ENCODE data around the gene KCNN3. TPM values are rescaled to one million over a fixed set of nuclear protein-coding genes. Genes with fewer than 3 reads are reported as not detected.

Gene KCNN3
- total RNA-seq, 1 experiment from 2014 or later, result not detected

DNA sequence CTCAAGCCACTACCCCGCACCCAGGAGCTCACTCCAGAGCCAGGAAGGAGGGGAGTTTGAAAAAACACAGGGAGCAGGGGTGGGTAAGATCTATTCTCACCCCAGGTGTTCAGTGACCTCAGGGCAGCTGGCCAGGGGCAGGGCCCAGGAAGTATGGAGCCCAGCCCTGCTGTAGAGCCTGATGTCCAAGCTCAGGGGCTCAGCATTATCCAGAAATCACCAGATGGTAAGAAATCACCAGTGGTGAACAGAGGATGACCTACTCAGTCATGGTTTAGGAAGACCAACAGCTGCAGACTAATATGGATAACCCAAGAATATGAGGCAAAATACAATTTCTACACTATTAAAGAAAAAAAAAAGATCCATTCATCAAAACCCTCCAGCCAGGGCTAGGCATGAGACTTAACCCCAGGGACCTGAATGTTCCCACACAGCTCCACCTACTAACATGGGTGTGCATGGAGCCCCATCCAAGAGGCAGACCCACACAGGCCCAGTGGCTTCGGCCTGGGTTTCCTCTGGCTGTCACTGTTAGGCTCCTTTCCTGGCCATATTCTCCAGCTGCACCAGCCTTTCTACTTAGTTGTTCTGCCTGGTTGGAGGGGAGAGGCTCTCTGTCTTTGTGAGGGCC, 67.6 kb downstream of the KCNN3 start:
- no TSS peak for BruUV-seq (replicated peaks)
- no peak for TF ChIP-seq CTCF (IDR thresholded peaks at IDR 0.05; ENCODE audit: unreplicated experiment)
- Mint-ChIP-seq H3K36me3 (ENCODE audit: insufficient read depth, unreplicated experiment) (no peaks in the 10 kb centered on the region), H3K9me3 (ENCODE audit: low read depth, unreplicated experiment) (no peaks in the 10 kb centered on the region), H3K27me3 (ENCODE audit: unreplicated experiment) (peaks cover 97% of the 10 kb centered on the region), H3K4me3 (ENCODE audit: low read depth, unreplicated experiment) (no peak overlapping the region), H3K4me1 (ENCODE audit: low read depth, unreplicated experiment) (no peaks in the 10 kb centered on the region), H3K27ac (ENCODE audit: unreplicated experiment) (no peak overlapping the region)
- intact Hi-C loops (cut with micrococcal nuclease; ENCODE audit: unreplicated experiment), result no loop called here
- DNase-seq, result no peak
- CTCF ChIA-PET, result interaction anchor here (0.5 to 1.7 kb wide), 3 partner anchors 17 to 133 kb away, joined by 4 to 9 read pairs (median 5); no protein-coding TSS in a partner anchor

- peaks cover 97% of the 10 kb centered on the region for H3K27me3 Mint-ChIP-seq (ENCODE audit: unreplicated experiment)
- BruUV-seq (replicated peaks), result no TSS peak
Measured at GRCh38 chr1:154801234-154802011, 68.7 kb downstream of the KCNN3 start.

GRCh38 chr1:154799188-154799587, 70.9 kb downstream of the KCNN3 start:
- Mint-ChIP-seq H3K9me3 (ENCODE audit: low read depth, unreplicated experiment) (no peaks in the 10 kb centered on the region), H3K27ac (ENCODE audit: unreplicated experiment) (no peak overlapping the region), H3K4me3 (ENCODE audit: low read depth, unreplicated experiment) (no peak overlapping the region), H3K36me3 (ENCODE audit: insufficient read depth, unreplicated experiment) (peaks cover 5% of the 10 kb centered on the region), H3K27me3 (ENCODE audit: unreplicated experiment) (peaks cover 97% of the 10 kb centered on the region), H3K4me1 (ENCODE audit: low read depth, unreplicated experiment) (no peaks in the 10 kb centered on the region)
- CTCF ChIA-PET, result interaction anchor here (0.6 kb wide), 1 partner anchor 250 kb away, joined by 3 read pairs; no protein-coding TSS in a partner anchor
- DNase-seq, result no peak
- no TSS peak for BruUV-seq (replicated peaks)
- intact Hi-C loops (cut with micrococcal nuclease; ENCODE audit: unreplicated experiment), result no loop called here
- TF ChIP-seq CTCF (IDR thresholded peaks at IDR 0.05; ENCODE audit: unreplicated experiment), result no peak

More at GRCh38 chr1:154801234-154802011, 68.7 kb downstream of the KCNN3 start:
- Mint-ChIP-seq H3K36me3 (ENCODE audit: insufficient read depth, unreplicated experiment) (no peaks in the 10 kb centered on the region), H3K4me3 (ENCODE audit: low read depth, unreplicated experiment) (no peak overlapping the region), H3K4me1 (ENCODE audit: low read depth, unreplicated experiment) (no peaks in the 10 kb centered on the region), H3K9me3 (ENCODE audit: low read depth, unreplicated experiment) (no peaks in the 10 kb centered on the region), H3K27ac (ENCODE audit: unreplicated experiment) (no peak overlapping the region)
- CTCF ChIA-PET, result no interaction called here
- intact Hi-C loops (cut with micrococcal nuclease; ENCODE audit: unreplicated experiment), result no loop called here
- no peak for TF ChIP-seq CTCF (IDR thresholded peaks at IDR 0.05; ENCODE audit: unreplicated experiment)
- DNase-seq, result no peak

DNA sequence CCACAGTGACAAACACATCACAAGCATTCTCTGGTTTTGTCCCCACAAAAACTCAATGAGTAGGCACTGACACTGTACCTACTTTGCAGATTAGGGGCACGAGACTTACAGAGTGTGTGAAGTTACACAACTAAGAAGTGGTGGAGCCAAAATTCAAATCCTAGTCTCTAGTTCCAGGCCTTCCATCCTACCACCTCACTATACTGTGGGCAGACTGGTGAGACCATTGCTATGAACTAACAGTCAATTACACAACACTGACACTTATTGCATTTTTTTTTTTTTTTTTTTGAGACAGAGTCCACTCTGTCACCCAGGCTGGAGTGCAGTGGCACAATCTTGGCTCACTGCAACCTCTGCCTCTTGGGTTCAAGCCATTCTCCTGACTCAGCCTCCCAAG, 71.4 kb downstream of the KCNN3 start:
- no peak for DNase-seq
- Mint-ChIP-seq H3K27ac (ENCODE audit: unreplicated experiment) (no peak overlapping the region), H3K4me3 (ENCODE audit: low read depth, unreplicated experiment) (no peak overlapping the region), H3K4me1 (ENCODE audit: low read depth, unreplicated experiment) (no peaks in the 10 kb centered on the region), H3K9me3 (ENCODE audit: low read depth, unreplicated experiment) (no peaks in the 10 kb centered on the region), H3K36me3 (ENCODE audit: insufficient read depth, unreplicated experiment) (peaks cover 5% of the 10 kb centered on the region), H3K27me3 (ENCODE audit: unreplicated experiment) (peaks cover 97% of the 10 kb centered on the region)
- TF ChIP-seq CTCF (IDR thresholded peaks at IDR 0.05; ENCODE audit: unreplicated experiment), result no peak
- no TSS peak for BruUV-seq (replicated peaks)
- intact Hi-C loops (cut with micrococcal nuclease; ENCODE audit: unreplicated experiment), result no loop called here
- CTCF ChIA-PET, result no interaction called here
